Measurements from ENCODE around the gene HINFP.
"Not testable (repeated sequence)": the region's sequence is repeated elsewhere in the genome, so short reads cannot be mapped to it uniquely, and the experiment has no call there.

GRCh38 chr11:119103161-119103664, 18.2 kb upstream of the HINFP start:
- TF ChIP-seq, protein P1, sequence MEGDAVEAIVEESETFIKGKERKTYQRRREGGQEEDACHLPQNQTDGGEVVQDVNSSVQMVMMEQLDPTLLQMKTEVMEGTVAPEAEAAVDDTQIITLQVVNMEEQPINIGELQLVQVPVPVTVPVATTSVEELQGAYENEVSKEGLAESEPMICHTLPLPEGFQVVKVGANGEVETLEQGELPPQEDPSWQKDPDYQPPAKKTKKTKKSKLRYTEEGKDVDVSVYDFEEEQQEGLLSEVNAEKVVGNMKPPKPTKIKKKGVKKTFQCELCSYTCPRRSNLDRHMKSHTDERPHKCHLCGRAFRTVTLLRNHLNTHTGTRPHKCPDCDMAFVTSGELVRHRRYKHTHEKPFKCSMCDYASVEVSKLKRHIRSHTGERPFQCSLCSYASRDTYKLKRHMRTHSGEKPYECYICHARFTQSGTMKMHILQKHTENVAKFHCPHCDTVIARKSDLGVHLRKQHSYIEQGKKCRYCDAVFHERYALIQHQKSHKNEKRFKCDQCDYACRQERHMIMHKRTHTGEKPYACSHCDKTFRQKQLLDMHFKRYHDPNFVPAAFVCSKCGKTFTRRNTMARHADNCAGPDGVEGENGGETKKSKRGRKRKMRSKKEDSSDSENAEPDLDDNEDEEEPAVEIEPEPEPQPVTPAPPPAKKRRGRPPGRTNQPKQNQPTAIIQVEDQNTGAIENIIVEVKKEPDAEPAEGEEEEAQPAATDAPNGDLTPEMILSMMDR (conservative IDR thresholded peaks at IDR 0.05): not testable (repeated sequence)
- not testable (repeated sequence) for TF ChIP-seq ZFX (IDR thresholded peaks at IDR 0.05)

Measured in C4-2B (cell line).